SIG-M5 treated with dmso at 0.1 percent for 504 hours (cell line): ENCODE data around the gene DGKE.
A peak's percentile ranks its signal among the peaks of the same experiment; 100 is the strongest.

Experiments
- DNase-seq: peaks from one replicate; lab custom pipeline; 2025; ENCODE audit not compliant: unreplicated experiment; lab: John Stamatoyannopoulos, UW

The DGKE gene

DNA sequence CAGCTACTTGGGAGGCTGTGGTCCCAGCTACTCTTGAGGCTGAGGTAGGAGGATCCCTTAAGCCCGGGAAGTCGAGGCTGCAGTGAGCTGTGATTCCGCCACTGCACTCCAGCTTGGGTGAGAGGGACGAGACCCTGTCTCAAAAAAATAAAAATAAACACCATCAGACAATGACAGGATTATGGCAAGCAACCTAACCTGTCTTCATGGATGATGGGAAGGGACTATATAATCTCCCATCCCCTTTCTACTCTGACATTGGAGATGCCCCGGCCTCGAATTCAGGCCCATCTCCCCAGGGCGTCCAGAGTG lies 79.0 kb downstream of the DGKE start:
- DNase-seq = no peak

DNA sequence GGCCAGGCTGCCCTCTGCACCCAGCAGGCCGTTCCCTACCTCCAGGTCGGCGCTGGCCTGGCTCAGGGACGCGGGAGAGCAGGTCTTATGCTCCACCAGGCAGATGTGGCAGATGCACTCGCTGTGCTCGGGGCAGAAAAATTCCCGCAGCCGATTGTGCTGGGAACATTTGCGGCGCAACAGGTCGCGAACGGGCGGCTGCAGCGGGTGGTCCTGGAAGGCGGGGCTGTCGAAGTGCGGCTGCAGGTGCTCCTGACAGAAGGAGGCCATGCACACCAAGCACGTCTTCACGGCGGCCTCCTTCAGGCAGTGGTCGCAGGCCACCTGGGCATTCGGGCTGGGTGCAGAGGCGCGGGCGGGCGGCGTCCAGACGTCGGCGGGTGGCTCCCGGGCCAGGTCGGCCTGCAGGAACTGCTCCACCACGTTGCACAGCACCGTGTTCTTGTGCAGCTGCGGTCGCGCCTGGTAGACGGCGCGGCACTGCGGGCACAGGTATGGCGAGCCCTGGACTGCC lies 79.5 kb downstream of the DGKE start:
- peak; percentile 71 for DNase-seq

DNA sequence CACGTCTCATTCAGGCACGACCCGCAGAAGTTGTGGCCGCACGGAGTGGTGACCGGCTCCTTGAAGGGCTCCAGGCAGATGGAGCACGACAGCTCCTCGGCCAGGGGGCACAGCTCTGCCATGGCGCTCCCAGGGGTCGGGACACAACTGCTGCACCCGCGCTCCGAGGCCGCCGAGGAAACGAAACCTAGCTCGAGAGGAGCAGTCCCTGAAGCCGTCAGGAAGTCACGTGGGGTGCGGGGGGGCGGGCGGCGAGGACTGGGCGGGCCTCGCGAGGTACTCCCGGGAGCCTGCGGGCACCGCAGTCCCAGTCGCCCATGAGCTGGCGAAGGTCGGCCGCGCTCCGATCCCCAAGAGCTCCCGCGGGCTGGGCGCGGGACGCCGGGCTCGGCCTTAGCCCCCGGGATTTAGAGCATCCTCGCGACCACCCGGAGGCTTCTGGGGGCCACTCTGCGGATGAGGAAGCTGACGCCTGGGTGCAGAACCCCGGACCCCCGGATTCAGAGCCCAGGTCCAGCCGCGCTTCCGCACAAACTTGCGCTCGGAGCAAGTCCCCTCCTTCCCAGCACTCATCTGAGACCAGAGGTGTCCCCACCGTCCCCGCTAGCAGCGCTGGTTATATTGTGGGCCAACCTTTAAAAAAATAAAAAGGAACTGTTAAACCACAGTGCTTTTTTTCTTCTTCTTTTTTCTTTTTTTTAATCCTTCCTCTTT lies 80.1 kb downstream of the DGKE start, which contains the start of gene TRIM25:
Gene TRIM25 (minus strand): TSS at position 183 of the 714 bp plus-strand sequence. CDS start 61 bp downstream, at position 122.
- DNase-seq = peak; percentile 94

DNA sequence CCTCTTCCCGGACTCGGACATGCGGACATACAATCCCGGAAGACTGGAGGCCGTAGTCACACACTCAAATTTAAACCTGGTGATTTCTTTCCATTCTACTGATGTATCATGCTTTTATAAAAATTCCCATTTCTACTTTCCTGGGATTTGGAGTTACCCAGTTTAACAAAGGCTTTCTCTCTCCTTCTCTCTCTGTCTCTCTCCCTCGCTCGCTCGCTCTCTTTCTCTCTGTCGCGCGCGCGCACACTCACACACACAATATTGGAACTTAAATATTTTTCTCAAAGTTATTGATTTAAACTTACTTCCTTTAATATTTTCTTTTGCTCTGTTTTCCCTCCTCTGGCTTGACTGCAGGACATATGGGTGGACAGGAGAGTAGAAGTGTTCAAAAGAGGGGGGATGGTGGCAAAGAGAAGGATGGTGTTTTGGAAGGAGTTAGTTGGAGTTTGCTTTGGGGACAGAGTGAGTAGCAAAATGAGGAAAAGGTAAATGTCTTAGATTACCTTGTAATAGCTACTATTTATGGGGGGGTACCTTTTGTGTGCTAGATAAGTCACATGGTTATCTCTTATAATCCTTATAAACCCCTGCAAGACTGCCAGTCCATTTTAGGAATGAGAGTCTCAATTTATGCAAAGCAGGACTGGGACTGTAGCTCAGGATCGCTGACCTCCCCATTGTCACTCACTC lies 80.8 kb downstream of the DGKE start:
- no peak for DNase-seq

DNA sequence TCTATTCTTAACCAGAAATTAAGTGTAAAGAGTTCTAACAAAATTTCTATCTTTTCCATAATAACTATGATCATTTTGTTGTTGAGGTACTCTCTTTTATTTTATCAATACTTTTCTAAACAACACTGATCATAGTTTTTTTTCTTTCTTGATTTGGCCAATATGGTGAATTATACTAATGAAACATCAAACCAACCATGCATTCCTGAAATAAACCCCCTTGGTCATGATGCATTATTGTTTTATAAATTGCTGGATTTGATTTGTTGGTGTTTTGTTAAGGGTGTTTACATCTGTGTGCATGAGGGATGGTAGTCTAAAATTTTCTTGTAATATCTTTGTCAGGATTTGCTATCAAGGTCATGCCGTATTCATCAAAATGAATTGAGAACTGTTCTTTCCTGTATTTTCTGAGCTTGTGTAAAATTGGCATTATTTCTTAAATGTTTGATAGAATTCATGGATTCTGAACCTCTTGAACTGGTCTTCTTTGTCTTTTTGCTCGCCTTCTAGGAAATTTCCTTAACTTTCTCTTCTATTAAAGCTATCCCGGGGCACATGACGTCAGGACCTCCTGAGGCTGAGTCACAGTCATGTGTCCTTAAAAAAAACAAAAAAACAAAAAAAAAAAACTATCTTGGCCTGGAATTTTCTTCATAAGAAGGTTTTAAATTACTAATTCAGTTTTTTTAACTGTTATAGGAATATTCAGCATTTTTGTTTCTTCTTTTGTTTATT lies 83.8 kb downstream of the DGKE start:
- no peak for DNase-seq

DNA sequence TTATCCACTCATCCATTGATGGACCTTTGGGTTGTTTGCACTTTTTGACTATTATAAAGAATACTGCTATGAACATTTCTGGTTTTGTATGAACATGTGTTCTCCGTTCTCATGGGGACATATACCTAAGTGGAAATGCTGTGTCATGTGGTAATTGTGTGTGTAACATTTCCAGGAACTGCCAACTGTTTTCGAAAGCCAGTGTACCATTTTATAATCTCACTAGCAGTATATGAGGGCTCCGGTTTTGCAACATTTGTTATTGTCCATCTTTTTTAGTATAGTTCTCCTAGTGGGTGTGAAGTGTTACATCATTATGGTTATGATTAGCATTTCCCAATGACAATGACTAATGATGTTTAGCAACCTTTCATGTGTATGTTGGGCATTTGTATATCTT lies 85.0 kb downstream of the DGKE start:
- DNase-seq = peak; percentile 99
